HL-60 (cell line): ENCODE data around the gene PLCB1.

ENCODE experiments used
- CTCF ChIP-seq: IDR thresholded peaks from one replicate; pipeline ENCODE4 v1.5.1; 2011; ENCODE audit warnings: low read length, control low read depth, inconsistent platforms; ENCODE audit not compliant: insufficient read depth
- POLR2AphosphoS5 ChIP-seq: IDR thresholded peaks from 2 replicates; pipeline ENCODE4 v1.6.1; 2012; ENCODE audit warnings: low read depth
- REST ChIP-seq: IDR thresholded peaks from 2 replicates; pipeline ENCODE4 v1.6.1; 2012; ENCODE audit warnings: low read depth; ENCODE audit not compliant: insufficient replicate concordance

GRCh38 chr20:8212286-8212685 is 80.2 kb downstream of the PLCB1 start:
- TF ChIP-seq CTCF (no peak), REST (no peak), POLR2AphosphoS5 (no peak)
